ENCODE data around the gene SPAG17. TPM values are rescaled to one million over a fixed set of nuclear protein-coding genes. Genes with fewer than 3 reads are reported as not detected.
"Not testable (repeated sequence)": the region's sequence is repeated elsewhere in the genome, so short reads cannot be mapped to it uniquely, and the experiment has no call there.

Gene SPAG17
- total RNA-seq, 1 experiment from 2014 or later = 0.18 TPM

DNA sequence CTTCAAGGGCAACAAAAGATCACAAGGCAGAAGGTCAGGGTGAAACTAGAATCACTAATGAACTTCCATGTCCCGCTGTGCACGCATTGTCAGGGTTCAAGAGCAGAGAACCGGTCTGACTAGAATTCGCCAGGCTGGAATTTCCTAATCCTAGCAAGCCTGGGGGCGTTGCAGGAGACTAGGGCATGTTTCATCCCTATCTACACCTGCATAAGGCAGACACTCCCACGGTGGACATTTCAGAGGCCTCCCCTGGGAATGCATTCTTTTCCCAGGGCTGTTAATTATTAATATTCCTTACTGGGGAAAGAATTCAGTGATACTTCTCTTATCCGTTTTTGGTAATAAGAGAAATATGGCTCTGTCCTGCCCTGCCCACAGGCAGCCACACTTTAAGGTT lies 262.3 kb downstream of the SPAG17 start:
- H3K4me1 ChIP-seq; H3K27ac ChIP-seq; H3K4me3 ChIP-seq; H3K27me3 ChIP-seq; DNase-seq; H3K9me3 ChIP-seq (replicated peaks): not testable (repeated sequence)
- peaks cover 15% of the 10 kb centered on the region for H3K36me3 ChIP-seq

GRCh38 chr1:117921991-117922390 lies 263.0 kb downstream of the SPAG17 start:
- Histone ChIP-seq H3K4me1 (no peaks in the 10 kb centered on the region), H3K27me3 (no peaks in the 10 kb centered on the region), H3K9me3 (replicated peaks) (0 out of 2 replicates have a peak, but pooled peaks cover 3% of the 10 kb centered on the region), H3K27ac (no peak overlapping the region), H3K36me3 (peaks cover 23% of the 10 kb centered on the region), H3K4me3 (no peak overlapping the region)
- DNase-seq = no peak

- peaks cover 3% of the 10 kb centered on the region; the same call in 1 of the 2 replicates for H3K9me3 ChIP-seq (replicated peaks)
- no peak overlapping the region for H3K4me3 ChIP-seq
- no peak for DNase-seq
- no peaks in the 10 kb centered on the region for H3K4me1 ChIP-seq
- H3K27me3 ChIP-seq = no peaks in the 10 kb centered on the region
- H3K36me3 ChIP-seq = peaks cover 40% of the 10 kb centered on the region
- no peak overlapping the region for H3K27ac ChIP-seq
Observed at GRCh38 chr1:117919376-117919775, 265.7 kb downstream of the SPAG17 start.

DNA sequence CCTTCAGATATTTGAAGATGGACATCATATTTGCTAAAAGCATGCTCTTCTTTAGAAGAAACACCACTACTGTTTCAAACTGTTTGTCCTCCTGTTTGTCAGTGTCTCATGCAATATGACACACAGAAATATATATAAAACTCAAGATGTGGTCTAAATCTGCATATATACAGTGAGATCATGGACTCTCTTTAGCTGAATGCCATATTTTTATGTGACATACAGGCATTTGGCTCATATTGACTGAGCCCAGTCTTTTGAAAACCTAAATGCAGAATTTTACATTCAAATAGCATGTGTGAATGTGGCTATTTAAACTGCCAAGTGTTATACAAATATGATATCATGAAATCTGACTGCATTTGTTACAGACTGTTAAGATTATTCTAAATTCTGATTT lies 274.0 kb downstream of the SPAG17 start:
- no peak for DNase-seq
- no peaks in the 10 kb centered on the region for H3K27me3 ChIP-seq
- H3K36me3 ChIP-seq = peaks cover 54% of the 10 kb centered on the region
- no peaks in the 10 kb centered on the region for H3K4me1 ChIP-seq
- H3K4me3 ChIP-seq = no peak overlapping the region
- H3K27ac ChIP-seq = no peak overlapping the region
- no peaks in the 10 kb centered on the region; the same call in 1 of the 2 replicates for H3K9me3 ChIP-seq (replicated peaks)

DNA sequence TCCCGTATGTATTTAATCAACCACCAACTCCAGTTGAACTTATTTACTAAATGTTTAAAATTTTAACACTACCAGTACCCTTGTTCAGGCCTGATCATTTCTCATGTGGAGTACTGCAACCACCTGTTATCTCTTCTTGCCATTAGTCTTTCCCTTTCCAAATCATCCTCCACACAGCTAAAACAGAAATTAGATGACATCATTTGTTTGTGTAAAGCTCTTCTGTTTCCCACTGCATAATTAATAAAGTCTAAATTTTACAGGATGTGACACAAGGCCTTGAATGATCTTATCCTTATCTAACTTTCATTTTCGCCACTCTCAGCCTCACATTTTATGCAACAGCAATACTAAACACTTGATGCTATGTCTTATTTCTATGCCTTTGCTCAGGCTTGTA lies 280.0 kb downstream of the SPAG17 start:
- no peak for DNase-seq
- no peak overlapping the region for H3K27ac ChIP-seq
- H3K36me3 ChIP-seq = peaks cover 53% of the 10 kb centered on the region
- H3K9me3 ChIP-seq (replicated peaks) = no peaks in the 10 kb centered on the region
- H3K27me3 ChIP-seq = no peaks in the 10 kb centered on the region
- no peaks in the 10 kb centered on the region for H3K4me1 ChIP-seq
- H3K4me3 ChIP-seq = no peak overlapping the region

DNA sequence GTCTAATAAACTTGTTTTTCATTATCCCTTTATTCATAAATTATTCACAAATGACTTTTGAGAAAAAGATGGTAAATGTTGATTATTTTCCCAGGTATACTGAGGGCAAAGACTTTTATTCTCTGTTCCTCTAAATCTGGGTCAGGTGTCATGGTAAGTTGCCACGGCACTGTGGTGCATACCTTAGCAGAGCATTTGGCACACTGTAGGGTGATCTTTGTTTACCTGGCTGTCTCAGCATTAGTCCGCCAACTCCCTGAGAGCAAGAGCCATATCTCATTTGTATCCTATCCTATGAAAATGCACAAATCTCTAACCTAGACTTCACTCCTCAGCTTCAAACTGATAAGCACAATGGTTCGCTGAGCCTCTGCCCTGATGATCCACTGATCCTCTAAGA lies 280.5 kb downstream of the SPAG17 start:
- no peaks in the 10 kb centered on the region for H3K4me1 ChIP-seq
- H3K36me3 ChIP-seq = peaks cover 48% of the 10 kb centered on the region
- no peak overlapping the region for H3K4me3 ChIP-seq
- H3K27ac ChIP-seq = no peak overlapping the region
- H3K27me3 ChIP-seq = no peaks in the 10 kb centered on the region
- no peaks in the 10 kb centered on the region for H3K9me3 ChIP-seq (replicated peaks)
- no peak for DNase-seq
